Motor neuron (in vitro differentiated cells): ENCODE measurements around the gene PSMA3. TPM values are rescaled to one million over a fixed set of nuclear protein-coding genes. Genes with fewer than 3 reads are reported as not detected.

ENCODE experiments used
- ATAC-seq, 8 experiments: fragments of 200-7000 bp; cut with Tn5 transposase; replicated peaks in 6 of 8; 2 replicates each; pipeline ENCODE4 v1.8.0; 2021; ENCODE audit warnings: mild to moderate bottlenecking in 8 of 8, moderate library complexity in 8 of 8
- H3K27ac ChIP-seq, 2 donors: fragments of 250-450 bp; sonication (Bioruptor Pico); 2 replicates each; pipeline ENCODE4 v1.9.0; 2021; ENCODE audit warnings: antibody characterized with exemption in 2 of 2, mild to moderate bottlenecking in 2 of 2, moderate library complexity in 1 of 2
- H3K4me1 ChIP-seq, 2 donors: fragments of 250-450 bp; sonication (Bioruptor Pico); replicated peaks in 1 of 2; 2 replicates each; pipeline ENCODE4 v1.6.1; 2021; ENCODE audit warnings: antibody characterized with exemption in 2 of 2, mild to moderate bottlenecking in 2 of 2, moderate library complexity in 1 of 2
- H3K4me3 ChIP-seq, 5 donors: fragments of 250-450 bp; sonication (Bioruptor Pico); 2 replicates each; pipeline ENCODE4 v1.9.0; 2021; ENCODE audit warnings: antibody characterized with exemption in 5 of 5, mild to moderate bottlenecking in 5 of 5, moderate library complexity in 4 of 5
- WGBS, 10 experiments: fragments of 450-650 bp; shearing (Covaris generic); methylation state at CpG; one replicate each; pipeline ENCODE4 v1.0.0; 2022; 5-methylcytosine and 5-hydroxymethylcytosine counted together
- in situ Hi-C, 9 experiments: fragments of 400-800 bp; cut with MboI; loops; one replicate each; pipeline ENCODE4 v1.15.0; 2021; ENCODE audit warnings: low sequenced_read_pairs in 9 of 9, low pct_unique_long_range_greater_than_20kb in 2 of 9; ENCODE audit not compliant: unreplicated experiment in 9 of 9
- total RNA-seq, 8 experiments: library from RNA; unstranded; fragments of 300-600 nt; gene quantifications; 2 replicates each; pipeline versions ENCODE4 v1.2.3 to v1.2.4, GENCODE V29; 2022

Gene PSMA3
- total RNA-seq, 8 experiments from 2014 or later, result 97.8 to 341 (median 162) TPM

GRCh38 chr14:58297762-58298476 lies 53.3 kb downstream of the PSMA3 start:
- 0 to 2% (median 0%) methylated on average over 3 to 20 of the region's 40 CpGs; no CpG with 5 or more reads in 2 of the 10 experiments for WGBS, 10 experiments
- ATAC-seq, result peak; percentile 87 to 94 (median 92)
- Histone ChIP-seq H3K4me3 (peak overlapping the region; percentile 79 to 99 (median 90)), H3K27ac (peak overlapping the region; percentile 98 to 99), H3K4me1 (peaks cover 0 to 3% of the 10 kb centered on the region in 2 donors)
- in situ Hi-C loops, result no loop called here

GRCh38 chr14:58298477-58299400 lies 54.1 kb downstream of the PSMA3 start, which contains the start of gene ARID4A:
Gene ARID4A (plus strand): TSS chr14:58298555. CDS start chr14:58299855, 1,300 bp downstream.
- H3K27ac ChIP-seq, result peak within 1 kb of the TSS; percentile 98 to 99
- ATAC-seq, result peak in 6 of 8 experiments; percentile 1 to 10 (median 5)
- H3K4me1 ChIP-seq, result peaks cover 0 to 3% of the 10 kb centered on the region in 2 donors
- in situ Hi-C loops, result no loop called here
- peak within 1 kb of the TSS; percentile 79 to 99 (median 90) for H3K4me3 ChIP-seq
- 0% methylated on average over 1 to 15 of the region's 79 CpGs; no CpG with 5 or more reads in 3 of the 10 experiments for WGBS, 10 experiments

- no peak for ATAC-seq
- Histone ChIP-seq H3K4me3 (peak overlapping the region; percentile 67 to 99 (median 72)), H3K27ac (peak overlapping the region; percentile 1 to 78), H3K4me1 (peaks cover 0 to 3% of the 10 kb centered on the region in 2 donors)
- 3 to 43% (median 16%) methylated on average over 2 to 15 of the region's 48 CpGs for WGBS, 10 experiments
- in situ Hi-C loops, result no loop called here
Measured at GRCh38 chr14:58299401-58300330, 55.0 kb downstream of the PSMA3 start.

GRCh38 chr14:58301416-58301815 lies 56.8 kb downstream of the PSMA3 start:
- no peak overlapping the region for H3K27ac ChIP-seq
- no peak overlapping the region for H3K4me3 ChIP-seq
- in situ Hi-C loops, result no loop called here
- peaks cover 0 to 3% of the 10 kb centered on the region in 2 donors for H3K4me1 ChIP-seq
- 20 to 100% (median 93%) methylated on average over 1 to 3 of the region's 3 CpGs for WGBS, 10 experiments
- ATAC-seq, result no peak

- 31 to 100% (median 93%) methylated on average over 1 to 2 of the region's 2 CpGs; no CpG with 5 or more reads in 1 of the 10 experiments for WGBS, 10 experiments
- in situ Hi-C loops, result no loop called here
Measured at GRCh38 chr14:58305730-58306129, 61.1 kb downstream of the PSMA3 start.

GRCh38 chr14:58307597-58308316 lies 63.1 kb downstream of the PSMA3 start:
- in situ Hi-C loops, result no loop called here
- no peaks in the 10 kb centered on the region for H3K4me1 ChIP-seq
- no peak for ATAC-seq
- H3K4me3 ChIP-seq, result no peak overlapping the region
- H3K27ac ChIP-seq, result no peak overlapping the region
- 86 to 100% (median 95%) methylated on average over 1 to 6 of the region's 8 CpGs for WGBS, 10 experiments

More at GRCh38 chr14:58305730-58306129, 61.1 kb downstream of the PSMA3 start:
- no peak overlapping the region for H3K27ac ChIP-seq
- H3K4me3 ChIP-seq, result no peak overlapping the region
- ATAC-seq, result no peak
- H3K4me1 ChIP-seq, result no peaks in the 10 kb centered on the region

- Histone ChIP-seq H3K4me3 (no peak overlapping the region), H3K27ac (no peak overlapping the region), H3K4me1 (no peaks in the 10 kb centered on the region)
- in situ Hi-C loops, result no loop called here
- no peak for ATAC-seq
- WGBS, 10 experiments, result 67 to 100% (median 91%) methylated on average over 1 to 2 of the region's 2 CpGs
Measured at GRCh38 chr14:58309086-58309485, 64.4 kb downstream of the PSMA3 start.

- no peak for ATAC-seq
- in situ Hi-C loops, result no loop called here
- H3K4me3 ChIP-seq, result no peak overlapping the region
- WGBS, 10 experiments, result 90 to 100% methylated on average over 1 of the region's 1 CpG; no CpG with 5 or more reads in 8 of the 10 experiments
- H3K27ac ChIP-seq, result no peak overlapping the region
- no peaks in the 10 kb centered on the region for H3K4me1 ChIP-seq
Measured at GRCh38 chr14:58313699-58314098, 69.1 kb downstream of the PSMA3 start.

GRCh38 chr14:58315606-58316005 lies 71.0 kb downstream of the PSMA3 start:
- no peaks in the 10 kb centered on the region for H3K4me1 ChIP-seq
- in situ Hi-C loops, result no loop called here
- H3K27ac ChIP-seq, result no peak overlapping the region
- ATAC-seq, result no peak
- no peak overlapping the region for H3K4me3 ChIP-seq
- 33 to 100% (median 75%) methylated on average over 1 of the region's 1 CpG; no CpG with 5 or more reads in 3 of the 10 experiments for WGBS, 10 experiments
